Transverse colon (tissue), 4 donors: ENCODE results near the gene RAB24. TPM values are rescaled to one million over a fixed set of nuclear protein-coding genes. Genes with fewer than 3 reads are reported as not detected.
"Not testable (repeated sequence)": the region's sequence is repeated elsewhere in the genome, so short reads cannot be mapped to it uniquely, and the experiment has no call there.

Experiments used
- DNase-seq: peaks from one replicate; pipeline ENCODE4 v3.0.0-alpha.2; 2019
- H3K27ac ChIP-seq, 4 donors: fragments of 200-600 bp; sonication (generic); 2 replicates each; pipeline ENCODE4 v1.5.1; 2016 to 2018; ENCODE audit warnings: inconsistent platforms in 4 of 4
- H3K27me3 ChIP-seq: fragments of 200-600 bp; sonication (generic); 2 replicates; pipeline ENCODE4 v1.5.1; 2017; ENCODE audit warnings: inconsistent platforms
- H3K36me3 ChIP-seq, 4 donors: fragments of 200-600 bp; sonication (generic); 2 replicates each; pipeline ENCODE4 v1.5.1; 2017 to 2019; ENCODE audit warnings: inconsistent platforms in 4 of 4
- H3K4me1 ChIP-seq, 4 donors: fragments of 200-600 bp; sonication (generic); 2 replicates each; pipeline ENCODE4 v1.5.1; 2017 to 2020; ENCODE audit warnings: inconsistent platforms in 4 of 4
- H3K4me3 ChIP-seq, 4 donors: fragments of 200-600 bp; sonication (generic); 1 replicate in 1 of 4; 2 replicates in 3 of 4; pipeline versions ENCODE4 v1.5.1 to v1.6.1; 2017 to 2019; ENCODE audit warnings: inconsistent platforms in 4 of 4
- H3K9me3 ChIP-seq, 2 donors: fragments of 200-600 bp; sonication (generic); 2 replicates each; pipeline ENCODE4 v1.5.1; 2017 to 2019; ENCODE audit warnings: inconsistent platforms in 2 of 2
- CTCF ChIP-seq, 5 experiments: fragments of 200-600 bp in 3 of 5; fragments of 450-650 bp in 2 of 5; sonication (generic) in 3 of 5; IDR thresholded peaks; 1 replicate in 2 of 5; 2 replicates in 3 of 5; pipeline ENCODE4 v1.5.1; 2016 to 2017; ENCODE audit warnings: antibody characterized with exemption in 5 of 5, inconsistent platforms in 3 of 5, mild to moderate bottlenecking in 2 of 5, moderate library complexity in 1 of 5
- EP300 ChIP-seq: sonication (generic); formaldehyde crosslinking; IDR thresholded peaks from one replicate; pipeline ENCODE4 v1.6.1; 2017; ENCODE audit warnings: antibody characterized with exemption, low read depth
- POLR2A ChIP-seq: fragments of 450-650 bp; IDR thresholded peaks from one replicate; pipeline ENCODE4 v1.6.1; 2016; ENCODE audit warnings: antibody characterized with exemption, mild to moderate bottlenecking, moderate library complexity
- POLR2AphosphoS5 ChIP-seq, 3 donors: sonication (generic); formaldehyde crosslinking; IDR thresholded peaks; one replicate each; pipeline ENCODE4 v1.6.1; 2016; ENCODE audit warnings: antibody characterized with exemption in 3 of 3
- WGBS, 2 donors: methylation state at CpG; one replicate each; pipeline ENCODE4 v1.1.5; 2018; ENCODE audit warnings: low coverage in 1 of 2; 5-methylcytosine and 5-hydroxymethylcytosine counted together
- in situ Hi-C, 4 donors: fragments of 200-750 bp; cut with MboI; loops; one replicate each; pipeline versions ENCODE4 v1.15.0 to v1.15.1; 2017; ENCODE audit warnings: low sequenced_read_pairs in 3 of 4, low pct_ligation_motif_present in 1 of 4, low pct_unique_long_range_greater_than_20kb in 1 of 4
- intact Hi-C: fragments of 100-400 bp; cut with DNase I; formaldehyde crosslinking; loops from one replicate; pipeline ENCODE4 v1.15.1; 2023; ENCODE audit warnings: low total_unique reads
- total RNA-seq, 4 donors: library from RNA; depleted of rRNA; stranded (reverse); fragments of >200 nt; gene quantifications; one replicate each; pipeline ENCODE4 v1.1.0, GENCODE V29; 2016

RAB24 gene
- total RNA-seq, 4 donors from 2014 or later, result 38.2 to 68.1 (median 51.8) TPM

GRCh38 chr5:177265395-177265794 is 38.1 kb downstream of the RAB24 start:
- Histone ChIP-seq H3K9me3 (no peaks in the 10 kb centered on the region), H3K36me3 (peaks cover 0 to 57% (median 21%) of the 10 kb centered on the region in 4 donors), H3K27ac (no peak overlapping the region), H3K4me1 (no peaks in the 10 kb centered on the region), H3K27me3 (no peaks in the 10 kb centered on the region), H3K4me3 (no peak overlapping the region)
- intact Hi-C loops, result no loop called here
- WGBS, 2 donors, result 91% methylated on average over 16 of the region's 16 CpGs; no CpG with 5 or more reads in 1 of the 2 donors
- in situ Hi-C loops, result no loop called here
- TF ChIP-seq POLR2AphosphoS5 (IDR thresholded peaks at IDR 0.05) (no peak), EP300 (no peak), CTCF (IDR thresholded peaks at IDR 0.05) (no peak), POLR2A (no peak)
- no peak for DNase-seq

- Histone ChIP-seq H3K4me3 (no peak overlapping the region), H3K27me3 (no peaks in the 10 kb centered on the region), H3K9me3 (no peaks in the 10 kb centered on the region), H3K27ac (no peak overlapping the region), H3K4me1 (no peaks in the 10 kb centered on the region), H3K36me3 (peaks cover 0 to 51% (median 21%) of the 10 kb centered on the region in 4 donors)
- intact Hi-C loops (no loop called here), in situ Hi-C loops (no loop called here)
- TF ChIP-seq POLR2A, result no peak
- TF ChIP-seq EP300, result no peak
- DNase-seq, result no peak
- 87 to 93% methylated on average over 1 of the region's 1 CpG for WGBS, 2 donors
Measured at GRCh38 chr5:177264178-177264577, 39.3 kb downstream of the RAB24 start.

- H3K4me3 ChIP-seq, result no peak overlapping the region
- in situ Hi-C loops (no loop called here), intact Hi-C loops (no loop called here)
- WGBS, 2 donors, result 73 to 88% methylated on average over 1 of the region's 1 CpG
- no peak for DNase-seq
- TF ChIP-seq POLR2A (no peak), CTCF (IDR thresholded peaks at IDR 0.05) (no peak), POLR2AphosphoS5 (IDR thresholded peaks at IDR 0.05) (no peak), EP300 (no peak)
- no peaks in the 10 kb centered on the region for H3K27me3 ChIP-seq
- no peak overlapping the region for H3K27ac ChIP-seq
- peaks cover 0 to 51% (median 21%) of the 10 kb centered on the region in 4 donors for H3K36me3 ChIP-seq
- no peaks in the 10 kb centered on the region for H3K4me1 ChIP-seq
- H3K9me3 ChIP-seq, result no peaks in the 10 kb centered on the region
Measured at GRCh38 chr5:177261510-177261909, 42.0 kb downstream of the RAB24 start.

GRCh38 chr5:177260961-177261360 is 42.6 kb downstream of the RAB24 start:
- 92 to 94% methylated on average over 7 of the region's 7 CpGs for WGBS, 2 donors
- Histone ChIP-seq H3K9me3 (no peaks in the 10 kb centered on the region), H3K27ac (no peak overlapping the region), H3K36me3 (peaks cover 0 to 52% (median 20%) of the 10 kb centered on the region in 4 donors), H3K4me3 (no peak overlapping the region), H3K4me1 (no peaks in the 10 kb centered on the region), H3K27me3 (no peaks in the 10 kb centered on the region)
- in situ Hi-C loops, result no loop called here
- intact Hi-C loops, result no loop called here
- no peak for DNase-seq
- TF ChIP-seq EP300 (no peak), CTCF (IDR thresholded peaks at IDR 0.05) (no peak), POLR2A (no peak), POLR2AphosphoS5 (IDR thresholded peaks at IDR 0.05) (no peak)

- intact Hi-C loops, in situ Hi-C loops, H3K4me3 ChIP-seq, DNase-seq, H3K27me3 ChIP-seq, H3K4me1 ChIP-seq, H3K9me3 ChIP-seq, H3K27ac ChIP-seq: not testable (repeated sequence)
- H3K36me3 ChIP-seq, result peaks cover 0 to 70% (median 24%) of the 10 kb centered on the region in 4 donors
- WGBS, 2 donors, result 93 to 94% methylated on average over 3 to 7 of the region's 7 CpGs
Measured at GRCh38 chr5:177258711-177259110, 44.8 kb downstream of the RAB24 start.
